Fibroblast of skin of left biceps (primary cell): Measurements from ENCODE around the gene GSK3B.

ENCODE experiments used
- DNase-seq, 2 experiments: peaks; one replicate each; pipeline ENCODE4 v3.0.0-alpha.2; 2013; ENCODE audit warnings: low read depth in 2 of 2

Gene GSK3B

DNA sequence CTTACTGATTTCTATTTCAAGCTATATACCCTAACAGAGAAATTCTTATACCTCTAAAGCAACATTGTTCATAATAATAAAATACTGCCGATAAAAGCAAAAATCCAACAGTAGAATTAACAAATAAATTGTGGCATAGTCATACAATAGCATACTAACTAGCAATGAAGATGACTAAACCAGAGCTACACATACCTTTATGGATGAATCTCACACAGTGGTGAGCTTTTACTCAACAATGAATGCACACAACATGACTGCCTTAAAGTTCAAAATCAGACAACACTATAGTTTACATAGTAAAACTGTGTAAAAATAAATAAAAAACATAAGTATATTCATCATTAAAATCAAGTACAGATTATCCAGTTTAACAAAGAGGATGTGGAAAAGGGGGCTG lies 213.3 kb downstream of the GSK3B start:
- DNase-seq = no peak

DNA sequence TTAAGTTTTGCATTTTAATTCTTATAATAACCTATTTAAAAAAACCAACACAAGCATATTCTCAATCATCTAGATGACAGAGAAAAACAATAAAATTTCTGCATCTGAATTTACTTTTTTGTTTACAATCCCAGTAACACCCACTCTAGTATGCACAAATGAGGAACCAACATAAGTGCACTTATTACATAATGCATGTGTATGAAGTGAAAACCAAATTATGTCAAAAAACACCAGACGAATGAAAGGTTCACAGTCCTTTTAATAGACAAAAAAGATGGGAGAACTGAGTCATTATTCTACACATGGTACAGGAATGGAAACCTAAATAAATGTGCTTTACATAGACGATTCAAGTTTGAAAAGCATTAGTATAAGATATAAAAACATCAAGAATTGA lies 220.6 kb downstream of the GSK3B start:
- DNase-seq = no peak

DNA sequence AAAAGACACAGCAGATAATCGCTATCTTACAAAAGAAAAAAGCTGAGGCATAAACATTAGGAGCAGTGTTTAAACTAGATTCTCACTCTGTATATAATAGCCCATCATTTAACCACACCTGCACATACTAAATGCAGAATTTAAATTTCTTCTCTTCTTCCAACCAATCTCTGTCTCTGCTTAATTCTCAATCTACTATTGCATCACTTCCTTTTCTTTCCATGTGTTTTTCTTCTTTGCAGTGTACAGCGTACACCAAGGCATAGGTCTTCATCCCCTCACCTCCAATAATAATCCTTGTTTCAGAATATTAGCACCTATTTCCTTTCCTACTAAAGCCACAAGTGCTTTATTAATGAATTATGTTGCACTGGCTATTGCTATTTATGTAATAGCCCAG lies 221.5 kb downstream of the GSK3B start:
- no peak for DNase-seq

DNA sequence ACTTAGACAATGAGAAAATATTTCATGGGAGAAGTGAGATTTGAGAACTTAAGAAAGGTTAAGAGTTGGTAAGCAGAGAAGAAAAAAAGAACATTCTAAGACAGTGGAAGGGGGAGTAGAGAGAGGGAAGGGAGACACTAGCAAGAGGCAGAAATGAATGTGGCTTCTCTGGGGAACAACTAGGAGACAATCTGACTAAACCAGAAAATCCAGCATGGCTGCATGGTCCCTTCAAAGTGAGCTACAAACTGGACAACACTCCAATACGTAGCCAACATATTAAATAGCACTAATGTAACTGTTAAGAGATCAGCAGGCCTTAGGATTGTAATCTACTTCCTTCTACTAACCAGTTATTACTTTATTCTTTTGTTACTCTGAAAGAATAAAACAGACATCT lies 222.7 kb downstream of the GSK3B start:
- DNase-seq = no peak

DNA sequence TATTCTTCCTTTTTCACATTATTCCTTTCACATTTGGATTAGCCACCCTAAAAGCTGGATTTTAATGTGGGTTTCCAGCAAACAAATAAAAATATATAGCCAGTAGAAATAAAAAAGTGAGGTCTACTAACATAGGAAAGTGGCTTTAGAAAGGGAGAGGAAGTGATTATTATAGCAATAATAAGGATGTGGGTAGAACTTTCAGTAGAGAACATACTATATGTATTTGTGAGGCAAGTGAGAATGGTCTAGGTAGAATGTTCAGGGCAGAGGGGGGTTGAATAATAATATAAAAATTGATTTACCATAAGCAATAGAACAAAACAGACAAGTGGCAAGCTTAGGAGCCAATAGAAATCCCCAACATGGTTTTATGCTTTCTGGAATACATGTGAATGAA lies 223.7 kb downstream of the GSK3B start:
- no peak for DNase-seq

DNA sequence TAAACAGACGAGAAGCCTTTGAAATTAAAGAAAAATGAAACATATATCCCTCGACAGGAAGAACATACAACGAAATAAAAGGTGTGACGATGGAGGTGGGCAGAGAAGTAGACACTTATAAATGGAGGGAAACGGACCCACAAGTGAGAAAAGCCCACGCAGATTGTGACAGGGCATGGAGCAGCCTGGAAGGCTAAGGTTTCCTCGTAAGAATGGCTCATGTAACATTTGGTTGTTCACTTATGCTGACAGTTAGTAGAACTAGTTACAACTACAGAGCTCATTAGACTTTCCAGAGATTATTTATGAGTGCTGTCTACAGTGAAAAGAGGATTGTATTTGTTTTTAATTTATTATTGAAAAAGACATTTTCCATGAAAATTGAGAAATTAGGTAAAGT lies 229.8 kb downstream of the GSK3B start:
- no peak for DNase-seq

DNA sequence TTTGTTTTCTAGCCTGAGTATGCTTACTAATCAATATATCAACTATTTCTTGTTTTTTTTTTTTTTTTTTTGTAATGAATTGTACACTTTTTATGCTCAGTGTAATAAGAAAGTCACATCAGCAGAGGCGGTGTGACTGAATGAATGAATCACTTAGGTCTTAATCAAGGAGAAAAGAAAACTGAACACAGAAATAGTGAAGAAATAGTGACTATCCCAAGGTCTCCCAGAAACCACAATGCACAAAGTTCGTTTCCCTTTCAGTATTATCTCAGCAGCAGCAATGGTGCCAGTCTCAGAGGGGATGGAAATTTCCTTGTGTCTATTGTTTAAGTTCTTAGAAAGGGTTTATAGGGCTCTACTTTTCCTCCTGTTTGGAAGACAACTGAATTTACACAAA lies 231.6 kb downstream of the GSK3B start:
- DNase-seq = no peak

DNA sequence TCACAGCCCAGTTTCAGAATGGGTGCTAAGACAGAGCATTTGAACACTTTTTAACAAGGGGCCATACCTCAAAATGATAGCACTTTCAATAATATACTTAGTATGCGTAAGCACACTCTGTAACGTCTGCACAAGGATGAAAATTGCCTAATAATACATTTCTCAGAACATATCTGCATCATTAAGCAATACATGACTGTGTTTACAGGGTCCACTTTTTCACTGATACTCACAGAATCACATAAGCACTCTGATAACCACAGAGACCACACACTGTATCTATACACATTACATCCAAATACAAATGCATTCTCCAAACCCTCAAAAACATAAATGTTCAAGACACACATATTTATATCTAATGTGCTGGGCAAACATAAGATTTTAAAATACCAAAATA lies 232.6 kb downstream of the GSK3B start:
- no peak for DNase-seq

DNA sequence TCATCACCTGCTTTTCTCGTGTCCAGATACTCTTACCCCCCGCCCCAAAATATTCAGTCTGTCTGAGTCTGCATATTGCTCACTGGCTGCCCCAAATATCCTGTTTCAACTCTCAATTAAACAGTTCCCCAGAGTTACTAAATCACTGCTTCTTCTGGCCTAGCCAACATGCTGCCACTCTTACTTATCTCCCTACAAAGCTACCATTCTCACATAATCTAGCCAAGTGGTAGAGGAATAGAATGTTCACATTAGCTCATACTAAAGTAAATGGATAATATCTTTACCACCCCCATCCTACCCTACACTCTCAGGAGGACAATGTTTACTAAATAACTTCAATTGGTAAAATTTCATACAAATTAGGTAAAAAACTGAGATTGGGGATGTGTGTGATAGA lies 234.5 kb downstream of the GSK3B start:
- no peak for DNase-seq

DNA sequence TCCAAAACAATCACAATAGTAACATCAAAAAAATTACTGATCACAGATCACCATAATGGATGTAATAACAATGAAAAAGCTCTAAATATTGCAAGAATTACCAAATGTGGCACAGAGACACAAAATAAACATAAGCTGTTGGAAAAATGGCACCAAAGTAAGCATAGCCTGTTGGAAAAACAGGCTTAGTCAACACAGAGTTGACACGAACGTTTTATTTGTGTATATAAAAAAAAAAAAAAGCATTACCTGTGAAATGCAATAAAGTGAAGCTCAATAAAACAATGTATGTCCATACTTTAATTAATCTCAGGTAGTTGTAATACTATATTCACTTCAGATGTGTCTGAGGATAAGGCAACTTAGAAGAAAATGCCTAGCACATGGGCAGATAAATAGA lies 235.3 kb downstream of the GSK3B start:
- no peak for DNase-seq

DNA sequence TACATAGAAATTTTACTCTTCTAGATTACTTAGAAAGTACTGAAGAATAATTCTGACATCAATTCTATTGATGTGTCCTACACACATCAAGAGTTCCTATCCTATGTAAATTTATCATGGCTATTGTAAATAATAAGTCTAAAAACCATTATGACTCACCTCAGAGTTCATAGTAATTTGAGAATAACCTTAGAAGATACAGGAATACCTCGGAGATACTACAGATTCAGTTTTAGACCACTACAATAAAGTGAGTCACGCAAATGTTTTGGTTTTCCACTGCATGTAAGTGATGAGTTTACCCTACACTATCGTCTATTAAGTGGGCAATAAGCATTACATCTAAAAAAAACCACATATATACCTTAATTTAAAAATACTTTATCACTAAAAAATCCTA lies 237.6 kb downstream of the GSK3B start:
- DNase-seq = no peak

DNA sequence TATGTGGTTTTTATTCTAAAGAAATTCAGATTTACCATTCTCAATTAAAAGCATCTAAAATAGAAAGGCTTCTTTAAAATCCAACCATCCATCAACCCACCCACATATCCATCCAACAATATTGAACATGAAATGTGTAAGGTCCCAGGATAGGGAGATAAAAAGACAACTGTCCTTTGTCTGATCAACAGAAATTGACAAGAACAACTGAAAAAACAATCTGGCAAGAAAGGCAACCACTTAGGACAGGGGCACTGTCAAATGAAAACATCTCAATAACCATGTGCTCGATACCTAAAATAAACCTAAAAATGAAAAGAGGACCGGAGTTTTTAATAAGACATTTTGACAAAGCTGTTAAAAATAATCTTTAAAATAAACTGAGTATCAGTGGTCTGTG lies 245.1 kb downstream of the GSK3B start:
- DNase-seq = no peak

DNA sequence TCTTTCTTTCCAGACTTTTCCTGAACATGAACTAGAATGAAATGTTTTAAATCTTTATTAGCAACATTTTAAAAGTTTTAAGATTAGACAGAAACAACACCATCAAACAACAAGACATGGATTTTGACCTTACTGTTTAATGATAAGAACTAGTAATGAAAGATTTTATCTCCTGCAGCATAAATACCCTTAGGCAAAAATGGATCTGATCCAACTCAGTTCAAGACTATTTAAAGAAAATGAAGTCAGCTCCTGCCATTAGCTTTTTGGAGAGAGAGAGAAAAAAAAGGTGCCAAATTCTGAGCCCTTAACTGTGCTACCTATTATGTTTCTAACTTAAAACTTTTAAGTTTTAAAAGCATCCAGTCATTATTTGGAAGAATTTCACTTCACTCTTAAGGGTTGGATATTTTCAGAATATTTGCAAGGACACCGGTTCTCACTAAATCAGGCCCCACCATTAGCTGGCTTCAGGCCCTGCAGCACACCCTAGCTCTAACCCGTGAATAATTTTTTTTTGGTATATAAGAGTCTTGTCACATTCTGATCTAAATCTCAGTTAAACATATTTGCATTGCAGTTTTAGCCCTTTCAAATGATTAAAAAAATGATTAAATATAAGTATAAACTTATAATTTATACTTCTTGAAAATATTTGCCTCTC lies 252.3 kb downstream of the GSK3B start:
- no peak for DNase-seq

DNA sequence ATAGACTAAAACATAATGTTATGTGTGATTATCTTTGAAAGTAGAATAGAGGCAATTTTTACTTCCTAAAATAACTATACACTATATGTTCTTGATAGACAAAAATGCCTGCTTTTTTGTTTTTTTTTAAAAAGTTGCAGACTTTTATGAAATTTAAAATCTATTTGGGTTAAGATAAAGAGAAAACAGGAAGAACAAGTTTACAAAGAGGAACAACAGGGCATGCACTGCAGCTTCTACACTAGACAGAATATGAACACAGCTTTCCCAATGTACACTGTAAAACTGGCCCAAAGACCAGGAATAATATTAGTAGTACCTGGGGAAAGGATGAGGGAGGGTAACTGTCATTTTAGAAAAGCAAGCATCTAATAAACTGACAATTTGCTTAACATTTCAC lies 258.7 kb downstream of the GSK3B start:
- no peak for DNase-seq

DNA sequence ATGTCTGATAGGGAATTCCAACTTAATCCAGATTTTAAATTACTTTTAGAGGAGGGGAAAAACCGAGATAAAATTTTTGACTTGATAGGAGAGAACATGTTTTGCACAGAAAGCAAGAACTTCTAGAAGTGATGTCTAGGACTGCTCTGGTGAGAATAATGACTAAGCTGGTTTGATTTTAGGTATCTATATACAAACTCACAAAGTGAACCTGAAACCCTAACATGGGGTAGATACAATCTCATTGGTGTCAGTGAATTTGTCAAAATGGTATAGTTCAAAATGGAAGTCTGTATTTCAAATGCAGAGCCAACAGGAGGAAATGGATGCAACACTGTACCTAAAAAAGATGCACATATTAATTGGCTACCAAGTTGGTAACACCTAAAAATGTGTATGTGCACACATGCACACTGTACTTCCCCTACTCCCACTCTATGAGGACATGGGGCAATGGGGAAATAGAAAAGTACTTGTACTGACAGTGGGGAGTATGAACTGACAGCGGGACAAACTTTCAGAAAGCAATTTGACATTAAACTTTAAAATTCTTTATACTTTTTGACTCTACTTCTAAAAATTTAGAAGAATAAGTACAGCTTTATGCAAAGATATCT lies 259.4 kb downstream of the GSK3B start:
- no peak for DNase-seq

DNA sequence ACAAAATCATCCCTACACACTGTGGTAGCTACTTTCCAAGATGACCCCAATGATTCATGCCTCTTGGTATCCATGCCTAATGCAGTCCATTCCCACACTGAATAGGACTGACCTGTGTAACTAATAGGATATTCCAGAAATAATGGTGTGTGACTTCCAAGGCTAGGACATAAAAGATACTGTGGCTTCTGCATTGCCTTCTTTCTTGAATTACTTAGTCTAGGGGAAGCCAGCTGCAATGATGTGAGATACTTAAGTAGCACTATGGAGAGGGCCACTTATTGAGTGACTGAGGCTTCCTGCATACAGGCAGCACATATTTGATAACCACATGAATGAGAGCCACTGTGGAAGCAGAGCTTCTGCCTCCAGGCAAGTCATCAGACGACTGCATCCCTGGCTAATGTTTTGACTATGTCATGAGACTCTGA lies 262.3 kb downstream of the GSK3B start:
- no peak for DNase-seq

DNA sequence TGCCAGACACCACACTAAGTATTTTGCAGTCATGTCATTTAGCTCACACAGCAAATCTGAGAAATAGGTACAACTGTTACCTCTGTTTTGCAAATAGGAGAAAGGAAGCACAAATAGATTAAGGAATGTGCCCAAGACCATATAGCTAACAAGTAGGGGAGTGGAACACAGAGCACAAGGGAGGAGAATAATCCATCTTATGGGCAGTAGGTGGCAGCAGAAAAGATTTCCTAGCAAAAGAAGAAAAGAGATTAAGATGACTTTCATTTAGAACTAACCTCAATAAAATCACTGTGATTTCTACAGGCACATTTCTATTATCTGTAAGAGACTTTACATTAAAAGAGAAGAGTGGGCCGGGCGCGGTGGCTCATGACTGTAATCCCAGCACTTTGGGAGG lies 263.2 kb downstream of the GSK3B start:
- DNase-seq = no peak

DNA sequence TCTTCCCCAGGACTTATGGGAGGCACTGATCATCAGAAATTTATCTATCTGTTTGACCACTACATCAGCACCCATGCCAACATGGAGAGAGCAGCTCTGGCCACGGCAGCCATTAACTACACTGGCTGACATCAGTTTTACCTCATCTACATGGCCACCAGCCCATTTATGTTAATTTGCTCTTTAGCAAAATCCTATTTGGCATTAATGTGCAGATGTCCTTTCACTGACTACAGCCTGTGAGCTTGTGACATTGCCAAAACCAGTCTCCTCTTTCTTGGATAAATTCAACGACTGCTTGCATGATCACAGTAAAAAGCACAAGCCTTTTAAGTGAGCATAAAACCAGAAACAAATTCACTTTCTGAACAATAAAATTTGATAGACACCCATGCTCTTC lies 264.8 kb downstream of the GSK3B start:
- DNase-seq = no peak

DNA sequence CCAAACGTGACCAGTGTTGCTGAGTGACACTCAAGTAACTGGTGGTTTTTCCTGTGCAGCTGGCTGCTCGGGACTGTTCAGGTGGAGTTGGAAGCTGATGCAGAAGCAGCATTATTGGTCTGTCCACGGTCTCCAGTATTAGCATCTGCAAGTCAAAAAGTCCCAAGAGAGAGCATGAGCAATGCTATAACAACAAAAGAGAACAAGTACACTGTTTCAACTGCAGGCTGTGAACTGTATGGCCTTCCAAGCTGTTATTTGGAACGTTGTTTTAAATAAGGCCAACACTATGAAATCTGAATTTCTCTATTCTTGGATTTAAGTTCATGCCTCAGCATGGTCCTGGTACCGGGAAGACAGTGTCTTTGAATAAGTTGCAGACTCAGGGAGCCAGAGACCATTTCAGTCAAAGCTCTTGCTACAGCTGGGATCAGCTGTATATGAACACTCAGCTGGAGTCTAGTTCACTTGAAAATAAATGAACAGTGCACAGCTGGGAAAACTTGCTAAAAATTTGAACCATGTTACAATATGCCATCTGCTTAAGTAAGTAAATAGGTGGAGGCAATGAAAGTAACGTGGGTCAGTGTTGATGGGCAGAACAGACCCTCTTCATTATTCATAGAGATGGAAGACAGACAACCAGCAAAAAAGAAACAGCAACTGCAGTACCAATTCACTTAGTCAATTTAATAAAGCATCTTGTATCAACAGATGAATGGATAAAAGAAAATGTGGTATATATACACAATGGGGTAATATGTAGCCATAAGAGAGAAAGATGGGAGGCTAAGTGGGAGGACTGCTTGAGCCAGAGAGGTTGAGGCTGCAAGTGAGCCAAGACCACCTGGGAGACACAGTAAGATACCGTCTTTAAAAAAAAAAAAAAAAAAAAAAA lies 267.3 kb downstream of the GSK3B start:
- no peak for DNase-seq

DNA sequence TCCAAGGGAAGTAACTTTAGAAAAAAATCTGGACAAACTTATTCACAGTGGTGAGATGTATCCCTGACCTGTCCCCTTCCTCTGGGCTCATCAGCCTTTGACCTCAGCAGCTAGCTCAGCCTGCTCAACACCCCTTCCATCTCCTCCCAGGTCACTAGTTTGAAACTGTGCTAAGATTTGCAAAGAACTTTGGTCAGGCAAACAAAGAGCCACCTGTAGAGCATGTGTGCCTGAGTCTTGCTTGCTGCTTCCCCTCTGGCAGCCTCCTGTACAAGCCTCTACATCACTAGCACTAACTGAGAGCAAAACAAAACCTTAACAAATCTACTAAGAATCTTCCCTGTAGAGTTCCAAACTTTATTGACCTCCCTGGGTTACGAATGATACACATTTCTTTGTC lies 268.4 kb downstream of the GSK3B start:
- no peak for DNase-seq

DNA sequence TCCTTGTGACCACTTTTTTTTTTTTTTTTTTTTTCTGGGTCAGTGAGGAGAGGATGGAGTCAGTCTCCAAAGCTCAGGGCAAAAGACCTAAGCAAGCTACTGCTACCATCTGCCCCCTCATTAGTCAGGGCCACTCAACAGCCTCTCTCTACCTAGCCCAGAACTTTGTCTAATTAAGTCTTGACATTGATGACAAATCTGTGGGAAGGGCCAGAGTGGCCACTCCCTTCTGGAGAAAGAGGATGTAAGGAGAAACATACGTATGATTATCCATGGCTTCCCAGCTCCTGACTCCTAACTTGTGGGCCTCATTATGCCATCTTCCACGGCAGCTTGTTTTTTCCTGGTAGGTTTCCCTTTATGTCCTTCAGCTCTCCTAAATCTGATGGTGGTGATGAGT lies 274.4 kb downstream of the GSK3B start:
- no peak for DNase-seq

DNA sequence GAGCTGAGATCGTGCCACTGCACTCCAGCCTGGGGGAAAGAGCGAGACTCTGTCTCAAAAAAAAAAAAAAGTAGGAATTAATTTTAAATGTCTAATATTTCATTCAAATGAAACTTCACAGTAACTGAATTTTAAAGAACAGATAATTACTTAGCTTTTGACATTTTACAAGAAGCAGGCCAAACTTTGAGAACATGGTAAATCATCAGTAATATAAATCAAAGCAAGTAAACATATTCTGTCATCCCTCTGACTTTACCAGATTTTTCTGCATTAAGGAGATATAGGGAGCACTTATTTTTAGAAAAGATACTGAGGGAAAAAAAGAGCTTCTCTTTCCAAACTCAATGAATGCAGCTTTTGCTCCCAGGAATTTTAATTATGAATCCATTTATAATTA lies 275.3 kb downstream of the GSK3B start:
- DNase-seq = no peak
